ENCODE results near the gene POMT1. TPM values are rescaled to one million over a fixed set of nuclear protein-coding genes. Genes with fewer than 3 reads are reported as not detected.

Gene POMT1
- total RNA-seq, 1 donor: 32.6 TPM

DNA sequence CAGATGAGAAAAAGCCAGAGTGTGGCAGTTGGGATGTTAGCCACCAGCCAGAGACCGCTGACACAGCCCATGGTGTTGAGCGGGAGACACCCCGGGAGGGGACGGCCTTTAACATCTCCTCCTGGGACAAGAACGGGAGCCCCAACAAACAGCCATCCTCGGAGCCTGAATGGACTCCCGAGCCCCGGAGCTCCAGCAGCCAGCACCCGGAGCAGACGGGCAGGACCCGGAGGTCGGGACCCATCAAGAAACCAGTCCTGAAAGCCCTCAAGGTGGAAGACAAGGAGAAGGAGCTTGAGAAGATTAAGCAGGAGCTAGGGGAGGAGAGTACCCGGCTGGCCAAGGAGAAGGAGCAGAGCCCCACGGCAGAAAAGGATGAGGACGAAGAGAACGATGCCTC, 28.0 kb upstream of the POMT1 start:
- Histone ChIP-seq H3K27me3 (ENCODE audit: insufficient read depth, low read length) (no peaks in the 10 kb centered on the region), H3K4me1 (ENCODE audit: insufficient read depth, low read length) (no peaks in the 10 kb centered on the region), H3K79me2 (ENCODE audit: insufficient read depth, low read length) (peaks cover 78% of the 10 kb centered on the region), H3K36me3 (ENCODE audit: insufficient read depth, low read length) (peaks cover 90% of the 10 kb centered on the region), H3K4me3 (ENCODE audit: insufficient read depth, low read length) (no peak overlapping the region), H3K4me2 (ENCODE audit: insufficient read depth, low read length) (no peak overlapping the region), H4K20me1 (ENCODE audit: insufficient read depth, low read length) (peaks cover 48% of the 10 kb centered on the region), H3K9me3 (ENCODE audit: low read depth, low read length) (no peaks in the 10 kb centered on the region), H2AFZ (ENCODE audit: low read length) (no peak overlapping the region), H3K27ac (ENCODE audit: low read depth, low read length) (no peak overlapping the region)
- TF ChIP-seq, protein P1, sequence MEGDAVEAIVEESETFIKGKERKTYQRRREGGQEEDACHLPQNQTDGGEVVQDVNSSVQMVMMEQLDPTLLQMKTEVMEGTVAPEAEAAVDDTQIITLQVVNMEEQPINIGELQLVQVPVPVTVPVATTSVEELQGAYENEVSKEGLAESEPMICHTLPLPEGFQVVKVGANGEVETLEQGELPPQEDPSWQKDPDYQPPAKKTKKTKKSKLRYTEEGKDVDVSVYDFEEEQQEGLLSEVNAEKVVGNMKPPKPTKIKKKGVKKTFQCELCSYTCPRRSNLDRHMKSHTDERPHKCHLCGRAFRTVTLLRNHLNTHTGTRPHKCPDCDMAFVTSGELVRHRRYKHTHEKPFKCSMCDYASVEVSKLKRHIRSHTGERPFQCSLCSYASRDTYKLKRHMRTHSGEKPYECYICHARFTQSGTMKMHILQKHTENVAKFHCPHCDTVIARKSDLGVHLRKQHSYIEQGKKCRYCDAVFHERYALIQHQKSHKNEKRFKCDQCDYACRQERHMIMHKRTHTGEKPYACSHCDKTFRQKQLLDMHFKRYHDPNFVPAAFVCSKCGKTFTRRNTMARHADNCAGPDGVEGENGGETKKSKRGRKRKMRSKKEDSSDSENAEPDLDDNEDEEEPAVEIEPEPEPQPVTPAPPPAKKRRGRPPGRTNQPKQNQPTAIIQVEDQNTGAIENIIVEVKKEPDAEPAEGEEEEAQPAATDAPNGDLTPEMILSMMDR (IDR thresholded peaks at IDR 0.05; ENCODE audit: extremely low read depth, low read depth, low read length): no peak
- DNase-seq (ENCODE audit: insufficient read length, low spot score, missing footprints): peak; percentile 15

DNA sequence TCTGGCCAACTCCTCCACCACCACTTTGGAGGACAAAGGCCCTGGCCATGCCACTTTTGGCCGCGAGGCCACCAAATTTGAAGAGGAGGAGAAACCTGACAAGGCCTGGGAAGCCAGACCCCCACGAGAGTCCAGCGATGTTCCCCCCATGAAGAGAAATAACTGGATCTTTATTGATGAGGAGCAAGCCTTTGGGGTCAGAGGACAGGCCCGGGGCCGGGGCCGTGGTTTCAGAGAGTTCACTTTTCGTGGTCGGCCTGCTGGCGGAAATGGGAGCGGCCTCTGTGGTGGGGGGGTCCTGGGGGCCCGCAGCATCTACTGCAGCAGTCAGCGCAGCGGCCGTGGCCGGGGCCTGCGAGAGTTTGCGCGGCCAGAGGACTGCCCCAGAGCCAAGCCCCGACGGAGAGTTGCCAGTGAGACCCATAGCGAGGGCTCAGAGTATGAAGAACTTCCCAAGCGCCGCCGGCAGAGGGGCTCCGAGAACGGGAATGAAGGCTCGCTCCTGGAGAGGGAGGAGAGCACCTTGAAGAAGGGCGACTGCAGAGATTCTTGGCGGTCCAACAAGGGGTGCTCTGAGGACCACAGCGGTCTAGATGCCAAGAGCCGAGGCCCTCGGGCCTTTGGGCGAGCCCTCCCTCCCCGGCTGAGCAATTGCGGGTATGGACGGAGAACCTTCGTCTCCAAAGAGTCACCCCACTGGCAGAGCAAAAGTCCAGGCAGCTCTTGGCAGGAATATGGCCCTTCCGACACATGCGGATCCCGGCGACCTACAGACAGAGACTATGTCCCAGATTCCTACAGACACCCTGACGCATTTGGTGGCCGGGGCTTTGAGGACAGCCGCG, 27.4 kb upstream of the POMT1 start:
- peak; percentile 62 for DNase-seq (ENCODE audit: insufficient read length, low spot score, missing footprints)
- Histone ChIP-seq H3K79me2 (ENCODE audit: insufficient read depth, low read length) (peaks cover 77% of the 10 kb centered on the region), H3K9me3 (ENCODE audit: low read depth, low read length) (no peaks in the 10 kb centered on the region), H4K20me1 (ENCODE audit: insufficient read depth, low read length) (peaks cover 42% of the 10 kb centered on the region), H3K27ac (ENCODE audit: low read depth, low read length) (no peak overlapping the region), H3K4me1 (ENCODE audit: insufficient read depth, low read length) (no peaks in the 10 kb centered on the region), H3K36me3 (ENCODE audit: insufficient read depth, low read length) (peaks cover 91% of the 10 kb centered on the region), H3K27me3 (ENCODE audit: insufficient read depth, low read length) (no peaks in the 10 kb centered on the region), H3K4me3 (ENCODE audit: insufficient read depth, low read length) (no peak overlapping the region), H3K4me2 (ENCODE audit: insufficient read depth, low read length) (no peak overlapping the region), H2AFZ (ENCODE audit: low read length) (no peak overlapping the region)
- TF ChIP-seq, protein P1 (IDR thresholded peaks at IDR 0.05; ENCODE audit: extremely low read depth, low read depth, low read length): no peak

DNA sequence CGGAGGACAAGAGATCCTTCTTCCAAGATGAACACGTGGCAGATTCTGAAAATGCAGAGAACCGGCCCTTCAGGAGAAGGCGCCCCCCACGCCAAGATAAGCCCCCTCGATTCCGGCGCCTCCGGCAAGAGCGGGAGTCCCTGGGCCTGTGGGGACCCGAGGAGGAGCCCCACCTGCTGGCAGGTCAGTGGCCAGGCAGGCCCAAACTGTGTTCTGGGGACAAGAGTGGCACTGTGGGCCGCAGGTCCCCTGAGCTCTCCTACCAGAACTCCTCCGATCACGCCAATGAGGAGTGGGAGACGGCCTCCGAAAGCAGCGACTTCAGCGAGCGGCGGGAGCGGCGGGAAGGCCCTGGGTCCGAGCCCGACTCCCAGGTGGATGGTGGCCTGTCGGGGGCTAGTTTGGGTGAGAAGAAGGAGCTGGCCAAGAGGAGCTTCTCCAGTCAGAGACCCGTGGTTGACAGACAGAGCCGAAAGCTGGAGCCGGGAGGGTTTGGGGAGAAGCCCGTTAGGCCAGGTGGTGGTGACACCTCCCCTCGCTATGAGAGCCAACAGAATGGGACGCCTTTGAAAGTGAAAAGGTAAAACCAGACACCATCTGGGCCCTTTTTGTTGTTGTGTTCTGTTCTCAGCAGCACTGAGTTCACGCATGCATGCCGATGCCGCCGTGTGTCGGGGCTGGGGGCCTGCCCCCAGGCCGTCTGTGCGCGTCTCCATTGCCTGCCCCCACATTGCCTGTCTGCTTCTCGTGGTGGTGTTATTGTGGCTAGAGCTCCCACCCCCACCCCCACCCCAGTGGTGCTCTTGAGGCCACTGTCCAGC, 26.6 kb upstream of the POMT1 start:
- TF ChIP-seq, protein P1 (IDR thresholded peaks at IDR 0.05; ENCODE audit: extremely low read depth, low read depth, low read length): no peak
- Histone ChIP-seq H3K27ac (ENCODE audit: low read depth, low read length) (no peak overlapping the region), H3K4me1 (ENCODE audit: insufficient read depth, low read length) (no peaks in the 10 kb centered on the region), H2AFZ (ENCODE audit: low read length) (no peak overlapping the region), H4K20me1 (ENCODE audit: insufficient read depth, low read length) (peaks cover 35% of the 10 kb centered on the region), H3K4me2 (ENCODE audit: insufficient read depth, low read length) (no peak overlapping the region), H3K4me3 (ENCODE audit: insufficient read depth, low read length) (no peak overlapping the region), H3K36me3 (ENCODE audit: insufficient read depth, low read length) (peaks cover 89% of the 10 kb centered on the region), H3K9me3 (ENCODE audit: low read depth, low read length) (no peaks in the 10 kb centered on the region), H3K79me2 (ENCODE audit: insufficient read depth, low read length) (peaks cover 71% of the 10 kb centered on the region), H3K27me3 (ENCODE audit: insufficient read depth, low read length) (no peaks in the 10 kb centered on the region)
- DNase-seq (ENCODE audit: insufficient read length, low spot score, missing footprints): peak; percentile 70

Data from osteoblast (primary cell).